Iris pigment epithelial cell (primary cell): ENCODE measurements around the gene LRCH1.

Experiments used
- DNase-seq: peaks from one replicate; pipeline ENCODE4 v3.0.0-alpha.2; 2011; ENCODE audit warnings: low read depth

Gene LRCH1

GRCh38 chr13:46594374-46595078 lies 41.6 kb downstream of the LRCH1 start:
- no peak for DNase-seq

GRCh38 chr13:46595136-46595884 lies 42.3 kb downstream of the LRCH1 start:
- no peak for DNase-seq

- no peak for DNase-seq
These were observed 42.9 kb downstream of the LRCH1 start for GRCh38 chr13:46595885-46596275.

- no peak for DNase-seq
These were observed 43.5 kb downstream of the LRCH1 start for GRCh38 chr13:46596466-46596865.

- no peak for DNase-seq
These were observed 45.3 kb downstream of the LRCH1 start for GRCh38 chr13:46598140-46598819.

- no peak for DNase-seq
These were observed 45.8 kb downstream of the LRCH1 start for GRCh38 chr13:46598820-46599180.

GRCh38 chr13:46600943-46601311 lies 48.0 kb downstream of the LRCH1 start:
- DNase-seq = no peak

- no peak for DNase-seq
These were observed 49.6 kb downstream of the LRCH1 start for GRCh38 chr13:46602531-46602930.

- no peak for DNase-seq
These were observed 50.2 kb downstream of the LRCH1 start for GRCh38 chr13:46603165-46603603.

GRCh38 chr13:46604226-46604990 lies 51.4 kb downstream of the LRCH1 start:
- no peak for DNase-seq

GRCh38 chr13:46605076-46605824 lies 52.3 kb downstream of the LRCH1 start:
- DNase-seq = no peak

- DNase-seq = no peak
These were observed 53.0 kb downstream of the LRCH1 start for GRCh38 chr13:46605825-46606554.

- DNase-seq = no peak
These were observed 54.0 kb downstream of the LRCH1 start for GRCh38 chr13:46606970-46607369.

GRCh38 chr13:46607768-46608564 lies 55.0 kb downstream of the LRCH1 start:
- no peak for DNase-seq

GRCh38 chr13:46609052-46609451 lies 56.1 kb downstream of the LRCH1 start:
- no peak for DNase-seq

GRCh38 chr13:46609726-46610125 lies 56.8 kb downstream of the LRCH1 start:
- no peak for DNase-seq

- DNase-seq = no peak
These were observed 59.3 kb downstream of the LRCH1 start for GRCh38 chr13:46612267-46612666.

- DNase-seq = no peak
These were observed 60.6 kb downstream of the LRCH1 start for GRCh38 chr13:46613409-46614049.

GRCh38 chr13:46614582-46614981 lies 61.6 kb downstream of the LRCH1 start:
- peak; percentile 89 for DNase-seq
